Common myeloid progenitor, CD34-positive (primary cell): ENCODE results near the gene ZNF385A.

Source experiments
- CTCF ChIA-PET: fragments of 350-600 bp; sonication (Branson Sonifier 250); formaldehyde crosslinking; loops from one replicate; lab custom pipeline; 2021; ENCODE audit warnings: antibody characterized with exemption; lab: Charles Lee
- POLR2A ChIA-PET: fragments of 350-600 bp; sonication (Branson Sonifier 250); formaldehyde crosslinking; loops from one replicate; lab custom pipeline; 2021; ENCODE audit warnings: antibody characterized with exemption; lab: Charles Lee
- DNase-seq, 3 donors: peaks; one replicate each; pipeline versions ENCODE4 v3.0.0 to v3.0.0-alpha.2; 2013
- H3K27ac ChIP-seq, 2 experiments: 1 replicate in 1 of 2; 2 replicates in 1 of 2; pipeline ENCODE4 v1.7.0; 2013; ENCODE audit warnings: inconsistent platforms in 2 of 2, low read length in 2 of 2, mild to moderate bottlenecking in 2 of 2, low read depth in 1 of 2, moderate library complexity in 1 of 2; ENCODE audit not compliant: severe bottlenecking in 2 of 2, insufficient read depth in 1 of 2, poor library complexity in 1 of 2
- H3K27me3 ChIP-seq, 5 experiments: replicated peaks in 2 of 5; 1 replicate in 3 of 5; 2 replicates in 2 of 5; pipeline versions ENCODE4 v1.6.1 to v1.7.0; 2013; ENCODE audit warnings: low read length in 4 of 5, mild to moderate bottlenecking in 2 of 5, moderate library complexity in 2 of 5, inconsistent platforms in 1 of 5; ENCODE audit not compliant: insufficient read depth in 5 of 5, control insufficient read depth in 4 of 5
- H3K36me3 ChIP-seq, 4 experiments: 1 replicate in 2 of 4; 2 replicates in 2 of 4; pipeline versions ENCODE4 v1.6.1 to v1.7.0; 2013; ENCODE audit warnings: low read length in 3 of 4, control low read depth in 1 of 4, mild to moderate bottlenecking in 1 of 4; ENCODE audit not compliant: control insufficient read depth in 4 of 4, insufficient read depth in 4 of 4
- H3K4me1 ChIP-seq, 4 experiments: 1 replicate in 3 of 4; 2 replicates in 1 of 4; pipeline versions ENCODE4 v1.6.1 to v1.7.1; 2013; ENCODE audit warnings: low read length in 3 of 4, mild to moderate bottlenecking in 3 of 4, control low read depth in 1 of 4, inconsistent platforms in 1 of 4, moderate library complexity in 1 of 4; ENCODE audit not compliant: control insufficient read depth in 4 of 4, insufficient read depth in 4 of 4; ENCODE audit errors: control extremely low read depth in 1 of 4
- H3K4me3 ChIP-seq, 7 experiments: 1 replicate in 4 of 7; 2 replicates in 3 of 7; pipeline versions ENCODE4 v1.5.1 to v1.7.0; 2013; ENCODE audit warnings: mild to moderate bottlenecking in 7 of 7, low read length in 6 of 7, moderate library complexity in 6 of 7, inconsistent platforms in 2 of 7, low read depth in 2 of 7, control low read depth in 1 of 7; ENCODE audit not compliant: insufficient read depth in 4 of 7, control insufficient read depth in 1 of 7; ENCODE audit errors: extremely low read depth in 1 of 7
- H3K9me3 ChIP-seq, 5 experiments: 1 replicate in 4 of 5; 2 replicates in 1 of 5; pipeline versions ENCODE4 v1.6.1 to v1.7.1; 2013; ENCODE audit warnings: low read length in 4 of 5, mild to moderate bottlenecking in 2 of 5, inconsistent platforms in 1 of 5, low read depth in 1 of 5, moderate library complexity in 1 of 5; ENCODE audit not compliant: control insufficient read depth in 4 of 5, insufficient read depth in 2 of 5; ENCODE audit errors: control extremely low read depth in 1 of 5
- WGBS: methylation state at CpG from one replicate; pipeline ENCODE4 v1.1.5; 2013; ENCODE audit not compliant: insufficient coverage; 5-methylcytosine and 5-hydroxymethylcytosine counted together

ZNF385A gene

DNA sequence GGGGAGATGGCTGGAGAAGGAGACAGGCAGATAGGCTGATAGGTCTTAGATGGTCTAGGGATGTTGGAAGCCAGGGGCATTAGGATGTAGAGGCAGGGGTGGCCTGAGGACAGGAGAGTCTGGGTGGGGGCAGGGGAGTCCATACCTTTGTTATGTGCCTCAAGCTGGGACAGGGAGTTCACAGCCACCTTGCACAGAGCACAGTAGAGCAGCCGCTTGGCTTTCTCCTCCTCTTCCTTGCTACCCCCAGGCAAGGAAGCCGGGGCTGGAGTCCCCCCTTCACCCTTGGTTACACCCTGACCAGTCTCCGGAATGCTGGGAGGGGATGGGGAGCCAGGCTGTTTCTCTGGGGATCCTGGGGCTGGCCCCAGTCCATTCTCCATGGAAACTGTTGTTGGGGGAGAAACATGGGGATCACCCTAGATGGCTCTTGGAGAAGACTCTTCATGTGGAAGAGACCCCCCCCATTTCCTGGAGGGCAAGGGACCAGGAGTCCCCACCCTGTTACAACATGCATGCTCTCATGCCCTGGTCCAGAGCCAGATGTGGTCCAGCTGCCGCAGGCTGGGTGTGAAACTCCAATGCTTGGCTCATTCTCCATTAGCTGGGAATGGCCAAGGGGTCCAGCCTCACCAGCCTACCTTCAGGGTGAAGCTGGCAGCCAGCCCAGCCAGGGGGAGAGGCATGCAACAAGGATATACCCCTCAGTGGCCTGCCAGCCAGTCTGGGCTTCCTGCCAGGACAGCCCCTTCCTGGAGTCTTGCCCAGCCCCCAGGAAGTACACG is 13.0 kb downstream of the ZNF385A start:
- Histone ChIP-seq H3K4me1 (peaks cover 7 to 38% (median 30%) of the 10 kb centered on the region in 4 experiments), H3K4me3 (no peak overlapping the region), H3K27me3 (no peaks in the 10 kb centered on the region), H3K27ac (no peak overlapping the region), H3K36me3 (peaks cover 0 to 50% (median 15%) of the 10 kb centered on the region in 4 experiments), H3K9me3 (no peaks in the 10 kb centered on the region)
- 66% methylated on average over 3 of the region's 5 CpGs for WGBS
- POLR2A ChIA-PET = interaction anchor here (0.6 to 1.1 kb wide), 2 partner anchors 41 to 80 kb away, joined by 3 to 5 read pairs; no protein-coding TSS in a partner anchor
- CTCF ChIA-PET = interaction anchor here (1.0 to 13.6 kb wide), 22 partner anchors 9 to 149 kb away, joined by 3 to 160 read pairs (median 4); partner anchors contain the start of genes COPZ1 and ZNF385A
- no peak for DNase-seq

- 89% methylated on average over 38 of the region's 44 CpGs for WGBS
- H3K36me3 ChIP-seq = peaks cover 0 to 39% (median 10%) of the 10 kb centered on the region in 4 experiments
- H3K27me3 ChIP-seq = no peaks in the 10 kb centered on the region
- H3K4me1 ChIP-seq = peaks cover 7 to 38% (median 30%) of the 10 kb centered on the region in 4 experiments
- ChIA-PET POLR2A (no interaction called here), CTCF (interaction anchor here (0.7 to 13.6 kb wide), 12 partner anchors 11 to 124 kb away, joined by 3 to 160 read pairs (median 6); partner anchors contain the start of gene COPZ1)
- no peak for DNase-seq
- no peak overlapping the region for H3K27ac ChIP-seq
- H3K9me3 ChIP-seq = no peaks in the 10 kb centered on the region
- H3K4me3 ChIP-seq = peak overlapping the region in 1 of 7 experiments; percentile 36
These were observed 14.3 kb downstream of the ZNF385A start for GRCh38 chr12:54370171-54370730.

DNA sequence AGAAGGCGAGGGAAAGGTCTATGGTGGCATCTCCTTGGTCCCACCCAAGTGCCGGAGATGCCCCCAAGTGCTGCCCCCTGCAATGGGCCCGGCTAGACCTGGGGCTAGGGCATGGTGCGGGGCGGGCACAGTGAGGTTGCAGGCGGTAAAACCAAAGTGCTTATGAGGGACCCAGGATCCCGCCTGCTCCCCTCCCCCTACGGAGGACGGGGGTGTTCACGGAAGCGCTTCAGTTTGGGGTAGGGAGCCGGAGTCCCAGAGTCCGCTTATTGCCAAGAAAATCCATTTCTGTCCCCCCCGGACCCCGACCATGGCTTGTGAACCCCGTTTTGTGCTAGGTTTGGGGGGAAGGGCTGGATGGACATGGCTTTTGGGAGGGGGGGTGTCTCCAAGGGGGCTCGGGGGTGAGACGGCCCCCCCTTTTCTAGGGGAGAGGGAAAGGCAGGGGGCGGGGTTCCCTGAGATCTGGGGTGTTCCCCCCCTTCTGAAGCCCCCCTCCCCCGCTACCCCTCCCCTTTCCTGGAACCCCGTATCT is 14.9 kb downstream of the ZNF385A start:
- Histone ChIP-seq H3K27ac (no peak overlapping the region), H3K27me3 (no peaks in the 10 kb centered on the region), H3K9me3 (no peaks in the 10 kb centered on the region), H3K4me1 (peaks cover 10 to 44% (median 33%) of the 10 kb centered on the region in 4 experiments), H3K36me3 (peaks cover 0 to 34% (median 9%) of the 10 kb centered on the region in 4 experiments), H3K4me3 (peak overlapping the region in 2 of 7 experiments; percentile 48 to 50)
- ChIA-PET CTCF (interaction anchor here (1.3 to 13.6 kb wide), 4 partner anchors 11 to 62 kb away, joined by 3 to 160 read pairs (median 24); no protein-coding TSS in a partner anchor), POLR2A (no interaction called here)
- DNase-seq = no peak
- 91% methylated on average over 8 of the region's 21 CpGs for WGBS

DNA sequence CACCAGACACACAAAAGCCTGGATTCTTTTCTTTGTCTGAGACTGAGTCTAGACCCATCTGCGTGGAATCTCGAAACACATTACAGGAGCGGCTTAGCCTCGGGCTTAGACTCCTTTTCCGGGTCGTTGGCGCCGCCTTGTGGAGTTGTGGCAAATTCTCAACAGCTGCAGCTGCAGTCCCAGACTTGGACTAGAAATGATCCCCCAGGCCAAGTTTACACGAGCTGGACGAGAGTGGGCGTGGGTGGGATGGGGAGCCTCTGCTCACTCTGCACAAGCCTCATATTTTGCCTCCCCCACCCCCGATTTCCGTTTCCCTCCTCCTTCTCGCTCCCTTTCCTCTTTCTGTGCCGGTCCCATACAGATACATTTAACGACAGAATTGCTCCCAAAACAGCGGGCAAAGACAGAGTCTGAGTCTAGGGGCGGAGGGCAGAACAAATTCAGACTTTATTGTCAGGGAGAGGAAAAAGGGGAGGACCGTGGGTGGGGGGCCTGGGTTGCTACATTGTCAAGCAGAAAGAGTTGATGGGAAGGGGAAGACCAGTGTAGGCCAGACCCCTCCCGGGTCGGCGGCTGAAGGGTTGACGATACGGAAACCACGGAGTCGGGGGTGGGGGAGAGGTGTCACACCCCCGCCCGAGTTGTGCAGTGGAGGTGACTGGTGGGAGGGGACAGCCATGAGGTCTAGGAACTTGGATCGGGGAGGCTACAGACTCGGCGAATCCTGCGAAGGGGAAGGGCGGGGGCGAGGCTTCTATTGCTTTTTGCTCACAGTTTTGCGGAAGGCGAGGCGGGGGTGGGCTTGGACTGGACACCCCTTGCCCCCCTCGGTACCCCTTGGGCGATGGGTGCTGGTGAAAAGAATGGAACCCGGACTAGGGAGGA is 15.6 kb downstream of the ZNF385A start:
- peak; percentile 83 to 91 (median 87) for DNase-seq
- Histone ChIP-seq H3K27ac (peak overlapping the region in 1 of 2 experiments; percentile 25), H3K4me1 (peaks cover 15 to 51% (median 40%) of the 10 kb centered on the region in 4 experiments), H3K9me3 (no peaks in the 10 kb centered on the region), H3K36me3 (peaks cover 0 to 26% (median 6%) of the 10 kb centered on the region in 4 experiments), H3K4me3 (peak overlapping the region in 4 of 7 experiments; percentile 48 to 67 (median 51)), H3K27me3 (no peaks in the 10 kb centered on the region)
- POLR2A ChIA-PET = no interaction called here
- 46% methylated on average over 35 of the region's 40 CpGs for WGBS
- CTCF ChIA-PET = interaction anchor here (0.6 to 3.9 kb wide), 27 partner anchors 11 to 159 kb away, joined by 3 to 76 read pairs (median 5); partner anchors contain the start of gene NFE2

DNA sequence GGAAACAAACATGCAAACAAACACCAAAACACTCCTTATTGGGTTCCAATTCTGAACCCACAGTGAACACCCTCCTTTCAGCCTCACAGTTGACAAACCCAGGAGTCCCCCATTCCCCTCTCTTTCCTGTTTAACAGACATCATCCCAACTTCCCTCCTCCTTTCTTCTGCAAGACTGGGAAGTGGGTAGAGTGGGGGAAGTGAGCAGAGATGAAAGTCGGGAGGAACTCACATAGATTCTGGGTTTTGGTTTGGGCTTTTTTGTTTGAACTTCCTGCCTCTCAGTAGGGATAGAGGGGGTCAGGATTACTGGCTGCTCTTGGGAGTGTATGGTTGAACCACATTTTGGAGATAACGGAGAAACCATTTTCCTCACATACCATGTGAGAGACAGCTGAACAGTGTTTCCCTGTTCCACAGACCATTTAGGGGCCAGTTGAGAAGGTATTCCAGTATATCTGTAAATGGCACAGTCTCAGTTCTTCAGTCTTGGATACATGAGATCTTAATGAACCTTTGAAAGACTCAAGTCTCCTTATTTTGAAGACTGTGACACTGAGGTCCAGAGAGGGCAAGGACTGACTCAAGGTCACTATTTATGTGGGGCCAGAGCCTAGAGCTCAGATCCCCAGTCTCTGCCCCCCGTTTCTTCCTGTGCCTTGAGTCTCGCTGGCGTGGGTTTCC is 16.4 kb downstream of the ZNF385A start:
- ChIA-PET CTCF (interaction anchor here (0.5 to 3.9 kb wide), 29 partner anchors 12 to 158 kb away, joined by 3 to 76 read pairs (median 5); partner anchors contain the start of gene NFE2), POLR2A (no interaction called here)
- H3K4me3 ChIP-seq = peak overlapping the region in 4 of 7 experiments; percentile 39 to 67 (median 50)
- H3K4me1 ChIP-seq = peaks cover 15 to 59% (median 48%) of the 10 kb centered on the region in 4 experiments
- 26% methylated on average over 4 of the region's 5 CpGs for WGBS
- no peaks in the 10 kb centered on the region for H3K27me3 ChIP-seq
- H3K36me3 ChIP-seq = peaks cover 0 to 20% (median 2%) of the 10 kb centered on the region in 4 experiments
- DNase-seq = no peak
- no peak overlapping the region for H3K27ac ChIP-seq
- H3K9me3 ChIP-seq = no peaks in the 10 kb centered on the region

DNA sequence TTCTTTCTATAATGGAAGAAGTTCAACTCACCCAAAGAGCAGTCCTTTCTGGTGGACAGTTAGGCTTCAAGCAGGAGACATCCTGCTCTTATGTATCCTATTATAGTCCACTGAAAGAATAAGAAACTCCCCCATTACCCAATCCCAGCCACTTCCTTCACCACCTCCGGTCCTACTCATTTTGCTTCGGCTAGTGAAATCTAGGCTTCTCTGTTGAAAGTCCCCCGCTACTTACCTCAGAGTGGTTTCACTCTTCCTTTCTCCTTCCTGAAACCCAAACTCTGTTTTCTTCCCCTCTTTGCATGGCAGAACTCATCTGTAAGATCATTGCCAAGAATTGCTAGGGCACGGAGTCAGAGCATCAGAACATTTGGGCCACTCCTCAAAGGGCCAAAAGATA is 20.1 kb downstream of the ZNF385A start, which contains the start of gene GPR84:
Gene GPR84 (minus strand): TSS at position 74 of the 400 bp plus-strand sequence. CDS start 635 bp downstream, outside the sequence.
- ChIA-PET CTCF (no interaction called here), POLR2A (no interaction called here)
- H3K36me3 ChIP-seq = no peaks in the 10 kb centered on the region
- peak; percentile 54 to 75 (median 65) for DNase-seq
- peaks cover 20 to 64% (median 54%) of the 10 kb centered on the region in 4 experiments for H3K4me1 ChIP-seq
- 0% methylated on average over 4 of the region's 4 CpGs for WGBS
- no peaks in the 10 kb centered on the region for H3K9me3 ChIP-seq
- H3K27me3 ChIP-seq = no peaks in the 10 kb centered on the region
- H3K27ac ChIP-seq = no peak within 1 kb of the TSS
- H3K4me3 ChIP-seq = peak within 1 kb of the TSS in 5 of 7 experiments; percentile 16 to 61 (median 40)
